GM18867 (cell line): Measurements from ENCODE around the gene VTI1A.

Source experiments
- ATAC-seq: cut with Tn5 transposase; IDR thresholded peaks from one replicate; pipeline ENCODE4 v1.9.1; 2021; ENCODE audit warnings: mild to moderate bottlenecking, moderate library complexity; ENCODE audit not compliant: unreplicated experiment

VTI1A gene

DNA sequence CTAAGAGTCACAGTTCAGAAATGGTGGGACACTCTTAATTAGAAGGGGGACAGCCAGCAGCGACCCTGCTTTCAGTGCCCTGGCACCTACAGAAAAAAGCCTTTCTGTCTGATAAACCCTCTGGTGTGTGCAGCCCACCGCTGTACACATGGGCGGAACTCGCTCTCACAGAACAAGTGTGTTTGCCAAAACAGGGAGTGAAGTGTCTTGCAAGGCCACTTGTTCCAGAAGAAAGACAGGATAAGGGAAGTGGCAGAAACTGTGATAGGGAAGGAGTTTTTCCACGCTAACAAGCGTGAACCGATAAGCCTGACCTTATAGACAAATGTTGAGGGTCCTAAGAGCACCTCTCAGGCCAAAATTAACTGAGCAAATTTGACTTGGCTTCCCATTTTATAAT, 299.3 kb downstream of the VTI1A start:
- no peak for ATAC-seq

DNA sequence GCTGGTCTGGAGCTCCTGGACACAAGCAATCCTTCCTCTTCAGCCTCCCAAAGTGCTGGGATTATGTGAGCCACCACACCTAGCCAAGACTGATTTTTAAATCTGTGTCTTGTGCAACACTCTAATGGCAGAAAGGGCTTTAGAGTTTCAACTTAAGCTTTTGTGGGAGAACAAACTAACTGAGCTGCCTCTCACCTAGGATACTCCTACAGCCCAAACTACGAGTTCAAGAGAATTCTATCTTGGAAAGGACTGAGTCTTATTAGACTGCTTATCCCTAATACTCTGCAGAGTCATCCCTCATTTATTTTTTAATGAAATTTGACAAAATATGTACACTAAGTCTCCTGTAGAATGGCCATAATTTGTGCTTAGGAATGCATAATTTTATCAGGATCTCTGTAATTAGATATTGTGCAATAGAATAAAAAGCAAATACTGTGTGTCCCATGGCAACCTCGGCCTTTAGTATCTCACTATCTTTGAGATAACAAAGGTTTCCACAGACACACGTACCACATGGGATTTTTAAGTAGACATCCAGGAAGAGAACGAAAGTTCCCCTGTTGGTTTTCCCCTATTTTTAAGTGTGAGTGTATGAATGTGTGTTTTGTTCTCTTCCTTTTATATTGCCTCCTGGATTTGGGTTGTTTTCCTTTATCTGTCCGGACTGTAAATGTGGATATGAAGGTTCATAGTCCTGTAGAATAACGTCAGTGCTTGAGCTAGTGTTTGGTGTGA, 303.6 kb downstream of the VTI1A start:
- ATAC-seq, result no peak

DNA sequence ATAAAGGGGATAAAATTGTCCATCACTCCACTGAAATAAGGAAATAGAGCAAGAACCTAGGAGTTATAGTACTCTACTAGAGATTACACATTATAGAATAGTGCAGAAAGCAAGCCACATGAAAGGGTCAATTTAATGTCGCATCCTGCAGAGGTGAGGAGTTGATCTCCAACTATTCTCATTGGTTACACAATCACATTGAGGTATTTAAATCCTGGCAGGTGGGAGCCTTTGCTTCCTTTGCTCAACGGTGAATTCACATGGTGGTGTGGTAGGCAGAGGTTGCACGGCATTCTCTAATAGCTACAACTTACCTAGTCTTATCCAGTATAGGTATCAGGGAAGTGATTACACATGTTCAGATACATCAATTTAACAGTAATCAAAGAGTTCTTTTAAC, 304.6 kb downstream of the VTI1A start:
- ATAC-seq, result no peak

DNA sequence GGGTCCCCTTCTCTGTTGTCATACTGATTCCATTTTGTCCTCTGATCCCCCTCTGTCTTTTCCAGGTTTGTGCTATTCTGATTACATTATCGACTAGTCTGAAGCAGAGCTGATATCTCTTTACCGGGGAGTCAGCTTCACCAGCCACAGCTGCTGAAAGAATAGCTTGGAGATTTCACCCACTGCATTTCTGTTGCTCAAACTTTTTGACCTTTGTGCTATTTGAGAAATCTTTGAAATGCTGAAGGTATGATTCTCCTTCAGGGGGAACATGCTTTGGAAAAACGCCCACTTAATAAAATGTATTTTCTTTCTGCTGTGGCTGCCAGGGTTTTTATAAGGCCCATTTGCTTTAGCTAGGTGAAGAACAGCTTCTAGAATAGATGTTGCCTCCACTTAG, 305.3 kb downstream of the VTI1A start:
- no peak for ATAC-seq

DNA sequence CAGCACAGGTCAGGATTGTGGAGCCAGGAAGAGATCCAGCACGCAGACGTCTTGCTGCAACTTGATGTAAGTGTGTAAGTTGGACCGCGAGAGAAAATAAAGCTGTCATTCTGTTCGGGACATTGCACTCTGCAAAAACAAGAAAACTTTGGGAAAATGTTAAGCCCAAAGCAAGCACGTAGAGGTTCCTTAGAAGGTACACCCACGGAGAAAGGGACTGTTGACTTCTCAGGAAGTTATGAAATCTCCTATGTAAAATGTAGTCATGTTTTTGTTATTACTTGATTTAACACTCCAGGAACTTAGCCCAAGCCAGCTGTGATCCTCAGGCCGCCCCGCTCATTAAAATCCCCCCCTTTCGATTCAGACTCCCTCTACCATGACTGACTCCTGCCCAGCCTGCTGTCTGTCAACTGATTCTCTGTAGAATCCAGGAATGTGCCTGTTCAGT, 307.0 kb downstream of the VTI1A start:
- no peak for ATAC-seq

DNA sequence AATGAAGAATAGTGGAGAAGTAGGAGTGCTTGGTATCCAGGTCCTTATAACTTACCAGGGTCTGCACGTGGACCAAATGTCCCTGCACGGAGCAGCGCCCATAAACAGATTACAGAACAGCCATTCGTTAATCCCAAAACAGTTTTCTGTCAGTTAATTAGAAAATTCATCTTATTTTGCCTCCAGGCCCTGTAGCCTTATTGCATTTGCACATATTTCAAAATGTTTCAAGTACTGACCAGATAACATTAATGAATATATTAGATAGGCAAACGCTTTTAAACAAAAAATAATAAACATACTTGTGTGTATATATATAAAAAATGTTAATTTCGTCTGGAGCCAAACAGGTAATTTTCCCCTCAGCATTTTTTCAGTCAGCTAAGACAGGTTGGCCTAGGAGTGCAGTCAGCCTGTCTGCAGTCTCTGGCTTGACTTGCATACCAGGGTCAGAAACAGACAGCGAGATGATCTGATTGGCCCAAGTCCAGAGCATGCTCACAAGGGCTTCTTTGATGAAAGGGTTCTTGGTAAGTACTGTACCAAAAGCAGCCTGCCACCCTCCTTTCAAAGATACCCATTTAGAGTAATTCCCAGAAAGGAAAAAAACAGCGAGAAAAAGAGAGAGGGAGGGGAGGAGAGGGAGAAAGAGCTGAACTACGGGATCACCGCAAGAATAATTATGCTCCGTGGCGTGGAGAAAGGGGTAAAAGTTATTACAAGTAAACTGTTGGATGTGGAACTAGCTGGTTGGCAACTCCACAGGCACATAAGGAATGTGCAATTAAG, 308.6 kb downstream of the VTI1A start:
- no peak for ATAC-seq

DNA sequence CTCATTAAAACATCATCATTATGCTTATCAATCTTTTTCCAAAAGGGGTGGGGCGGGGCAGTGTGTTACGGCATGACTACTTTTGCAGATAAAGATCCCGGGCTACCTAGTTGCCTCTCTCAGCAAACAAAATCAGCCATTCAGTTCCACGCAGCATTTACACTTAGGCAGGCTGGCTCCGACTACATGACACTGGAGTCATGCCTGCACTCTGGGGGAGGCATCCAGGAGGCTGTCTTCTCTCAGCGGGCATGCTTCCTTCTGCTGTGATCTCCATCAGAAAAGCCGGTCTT, 309.2 kb downstream of the VTI1A start:
- no peak for ATAC-seq

DNA sequence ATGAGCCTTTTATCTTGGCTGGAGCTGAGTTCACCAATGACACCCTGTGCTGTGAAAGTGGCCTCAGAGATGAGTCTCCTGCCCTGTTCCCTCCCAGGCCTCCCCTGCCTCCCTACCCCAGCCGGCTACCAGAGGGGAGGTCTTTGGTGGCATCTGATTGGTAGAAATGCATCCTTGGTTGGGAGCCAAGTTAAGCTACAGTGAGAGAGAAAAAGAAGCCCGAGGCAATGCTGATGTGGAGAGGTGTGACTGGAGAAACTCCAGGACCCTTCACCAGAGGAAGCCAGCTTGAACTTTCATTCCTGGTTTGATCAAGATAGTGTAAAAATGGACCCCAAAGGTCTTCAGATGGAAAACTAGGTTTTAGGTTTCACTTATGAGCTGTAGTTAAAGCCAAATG, 311.9 kb downstream of the VTI1A start:
- ATAC-seq, result no peak

DNA sequence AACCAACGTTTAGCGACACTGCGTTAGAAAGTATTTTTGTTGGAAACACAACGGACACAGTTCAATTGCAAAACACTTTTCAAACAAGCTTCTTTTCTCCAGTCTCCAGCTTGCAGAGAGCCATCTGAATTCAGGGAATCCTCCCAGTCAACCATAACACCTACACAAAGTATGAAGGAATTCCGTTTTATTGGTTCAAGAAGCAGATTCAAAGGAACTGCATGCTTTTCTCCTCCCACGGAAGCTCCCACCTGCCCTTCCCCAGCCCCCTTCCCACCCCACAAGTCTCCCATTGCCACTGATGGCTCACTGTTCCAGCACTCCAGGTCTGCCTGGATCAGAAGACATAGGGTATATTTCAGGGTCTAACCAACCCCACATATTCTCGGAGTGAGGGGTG, 312.5 kb downstream of the VTI1A start:
- no peak for ATAC-seq

DNA sequence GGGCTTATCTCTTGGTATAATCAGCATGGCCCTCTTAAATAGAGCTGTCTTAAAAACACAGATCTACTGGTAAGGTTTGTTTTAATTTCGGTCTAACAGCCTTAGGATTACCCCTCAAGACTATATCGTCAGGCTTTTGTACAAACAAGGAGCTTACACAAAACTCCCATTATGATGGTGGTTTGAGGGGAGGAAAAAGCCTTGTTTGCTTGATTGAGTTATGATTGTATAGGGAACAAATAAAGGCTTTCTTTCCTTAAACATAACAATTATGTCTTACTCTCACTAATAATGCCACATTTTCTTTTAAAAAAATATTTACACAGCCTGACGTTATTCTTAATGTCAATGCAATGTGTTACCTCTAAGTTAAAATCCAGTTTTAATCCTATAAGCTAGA, 314.2 kb downstream of the VTI1A start:
- ATAC-seq, result no peak

DNA sequence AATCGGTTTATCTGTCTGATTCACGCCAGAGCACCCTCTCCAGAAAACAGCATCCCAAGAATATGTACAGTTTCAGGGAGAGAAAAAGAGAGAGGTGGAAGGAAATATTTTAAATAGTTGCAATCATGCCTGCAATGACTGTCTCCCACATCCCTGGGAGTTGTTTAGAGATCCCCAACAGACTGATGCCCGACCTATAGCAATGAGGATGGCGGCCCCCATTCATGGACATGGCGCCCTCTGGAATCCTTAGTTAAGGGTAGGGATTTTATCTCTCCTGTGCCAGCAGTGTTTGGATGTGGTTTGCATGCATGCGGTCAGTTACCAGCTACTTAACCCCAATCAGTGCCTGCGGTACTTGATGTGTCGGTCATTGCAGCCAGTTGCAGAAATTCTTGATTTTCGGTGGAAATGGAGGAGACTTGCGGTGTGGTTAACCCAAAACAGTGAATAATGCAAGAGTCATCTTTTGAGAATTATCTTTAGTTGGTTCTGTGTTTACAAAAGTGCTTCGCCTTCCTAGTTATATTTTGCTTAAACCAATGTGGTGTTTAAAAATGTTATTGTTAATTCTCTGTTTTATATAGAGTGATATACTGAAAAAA, 317.0 kb downstream of the VTI1A start:
- no peak for ATAC-seq

DNA sequence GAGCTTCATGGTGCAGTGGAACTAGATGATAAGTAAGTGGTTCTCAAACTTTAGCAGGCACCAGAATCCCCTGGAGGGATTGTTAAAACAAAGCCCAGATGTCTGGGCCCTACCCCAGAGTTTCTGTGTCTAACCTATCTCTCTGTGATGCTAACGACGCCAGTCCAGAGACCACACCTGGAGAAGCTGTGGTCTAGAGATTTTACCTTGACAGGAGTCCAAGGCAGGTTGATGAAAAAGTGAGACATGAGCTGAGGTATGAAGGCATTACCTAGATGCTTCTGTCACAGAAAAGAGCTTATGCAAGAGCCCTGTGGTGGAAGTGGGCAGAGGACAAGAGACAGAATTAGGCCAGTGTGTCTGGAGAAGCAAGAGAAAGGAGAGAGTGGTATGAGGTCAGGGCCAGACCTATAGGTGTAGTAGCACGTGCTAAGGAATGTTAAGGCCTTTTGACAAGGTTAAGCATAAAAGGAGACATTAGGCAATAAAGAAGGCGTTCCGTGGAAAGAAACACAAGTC, 318.8 kb downstream of the VTI1A start:
- ATAC-seq, result no peak

DNA sequence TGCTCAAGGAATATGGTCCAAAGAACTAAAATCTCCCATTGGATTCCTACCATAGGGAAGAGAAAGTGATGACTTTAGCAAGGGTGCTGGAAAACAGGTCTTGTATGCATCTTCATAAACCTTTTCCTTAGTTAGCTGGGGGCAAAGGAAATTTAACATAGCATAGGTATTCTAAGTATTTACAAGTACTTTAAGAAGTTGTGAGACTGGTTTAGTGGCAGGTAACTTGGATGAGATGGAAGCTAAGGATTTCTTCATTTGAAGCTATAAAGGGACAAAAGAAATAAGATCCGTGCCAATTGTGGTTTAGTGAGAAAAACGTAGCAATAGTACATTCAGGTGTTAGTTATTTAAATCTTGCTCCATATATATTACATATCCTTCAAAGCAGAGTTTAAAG, 319.6 kb downstream of the VTI1A start:
- ATAC-seq, result no peak

DNA sequence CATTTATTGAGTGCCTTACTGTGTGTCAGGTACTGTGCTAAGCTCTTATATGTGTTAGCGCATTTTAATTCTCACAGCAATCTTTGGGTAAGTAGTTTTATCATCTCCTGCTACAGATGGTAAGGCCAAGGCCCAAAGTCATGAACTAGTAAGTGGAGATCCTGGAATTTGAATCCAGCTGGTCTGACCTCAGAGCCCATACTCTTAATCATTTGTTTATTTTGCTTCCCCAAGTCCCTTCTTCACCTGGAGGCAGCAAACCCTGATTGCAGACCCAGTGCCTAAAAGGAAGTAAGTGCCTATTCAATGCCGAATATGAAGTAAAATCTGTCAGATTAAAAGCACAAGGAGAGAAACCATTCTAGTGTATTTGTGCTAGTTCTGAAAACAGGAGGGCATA, 320.1 kb downstream of the VTI1A start:
- ATAC-seq, result no peak

DNA sequence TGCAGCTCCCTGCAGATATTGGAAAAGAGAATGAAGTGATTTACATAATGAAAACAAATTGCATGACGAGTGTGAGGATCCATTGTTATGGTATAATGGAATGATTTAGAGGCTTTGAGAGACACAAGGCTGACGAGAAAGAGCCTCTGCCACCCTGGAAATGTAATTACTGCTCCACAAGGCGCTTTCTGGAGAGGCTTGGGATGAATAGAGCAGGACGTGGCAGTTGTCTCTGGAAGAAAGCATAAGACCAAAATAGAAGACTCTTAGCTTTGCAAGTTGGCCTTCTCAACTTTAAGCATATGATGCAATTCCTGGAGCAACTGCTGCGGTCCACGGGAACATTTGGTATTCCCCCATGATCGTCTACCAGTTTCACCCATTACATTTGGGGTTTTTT, 321.1 kb downstream of the VTI1A start:
- no peak for ATAC-seq

DNA sequence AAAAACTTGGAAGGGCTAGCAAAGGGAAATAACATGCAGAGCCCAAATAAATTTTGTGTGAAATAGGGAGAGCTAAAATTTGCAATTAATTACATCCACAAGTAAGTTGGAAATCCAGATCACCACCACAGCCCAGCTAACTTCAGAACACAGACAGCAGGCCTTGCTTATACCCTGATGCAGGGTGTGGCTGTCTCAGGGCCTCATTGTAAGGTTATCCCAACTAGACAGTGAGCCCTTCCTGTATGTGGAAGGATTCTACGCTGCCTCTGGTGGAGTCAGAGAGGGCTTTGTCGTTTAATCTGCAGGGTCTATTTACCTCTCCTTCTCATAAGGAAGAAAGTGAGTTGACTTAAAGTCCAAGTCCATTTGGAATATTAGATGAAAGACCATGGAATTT, 322.1 kb downstream of the VTI1A start:
- ATAC-seq, result no peak

DNA sequence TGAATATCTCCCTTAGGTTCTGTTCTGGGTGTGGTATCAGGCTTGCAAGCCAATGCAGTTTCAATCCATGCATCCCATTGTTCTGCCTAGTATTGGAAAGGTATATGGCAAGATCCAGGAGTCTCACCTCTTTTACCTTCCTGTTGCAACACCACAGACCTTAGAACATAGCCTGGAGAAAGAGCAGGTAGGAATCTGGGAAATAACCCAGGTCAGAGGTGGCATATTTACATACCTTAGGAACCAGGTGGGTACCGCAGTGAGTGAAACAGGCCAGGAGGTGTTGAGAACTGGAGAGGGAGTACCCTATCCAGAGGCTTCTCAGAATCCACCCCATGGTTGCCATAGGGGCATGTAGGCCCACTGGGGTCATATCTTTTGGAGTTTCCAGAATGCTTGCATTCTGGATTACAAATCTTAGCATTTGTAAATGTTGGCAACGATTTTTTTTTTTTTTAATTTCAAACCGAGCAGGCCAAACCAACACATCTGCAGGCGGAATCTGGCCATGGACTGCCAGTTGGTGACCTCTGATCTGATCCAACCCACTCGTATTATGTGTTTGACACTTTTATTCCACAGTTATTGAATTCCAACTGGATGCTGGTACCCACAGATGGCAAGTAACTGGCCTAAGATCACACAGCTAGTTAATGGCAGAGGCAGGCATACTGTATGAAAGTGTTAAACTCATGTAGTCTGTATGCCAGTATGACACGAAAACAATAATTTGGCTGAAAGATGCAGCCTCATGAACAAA, 322.8 kb downstream of the VTI1A start:
- ATAC-seq, result no peak

DNA sequence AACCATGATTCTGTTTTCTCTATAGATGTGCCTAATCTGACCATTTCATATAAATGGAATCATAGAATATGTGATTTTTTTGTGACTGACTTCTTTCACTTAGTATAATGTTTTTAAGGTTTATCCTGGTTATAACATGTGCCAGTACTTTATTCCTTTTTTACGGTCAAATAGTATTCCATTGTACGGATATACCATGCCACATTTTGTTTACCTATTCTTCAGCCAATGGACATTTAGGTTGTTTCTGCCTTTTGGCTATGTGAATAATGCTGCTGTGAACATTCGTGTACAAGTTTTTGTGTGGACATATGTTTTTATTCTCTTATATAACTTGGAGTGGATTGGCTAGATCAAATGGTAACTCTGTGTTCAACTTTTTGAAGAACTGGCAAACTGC, 324.7 kb downstream of the VTI1A start:
- ATAC-seq, result no peak

DNA sequence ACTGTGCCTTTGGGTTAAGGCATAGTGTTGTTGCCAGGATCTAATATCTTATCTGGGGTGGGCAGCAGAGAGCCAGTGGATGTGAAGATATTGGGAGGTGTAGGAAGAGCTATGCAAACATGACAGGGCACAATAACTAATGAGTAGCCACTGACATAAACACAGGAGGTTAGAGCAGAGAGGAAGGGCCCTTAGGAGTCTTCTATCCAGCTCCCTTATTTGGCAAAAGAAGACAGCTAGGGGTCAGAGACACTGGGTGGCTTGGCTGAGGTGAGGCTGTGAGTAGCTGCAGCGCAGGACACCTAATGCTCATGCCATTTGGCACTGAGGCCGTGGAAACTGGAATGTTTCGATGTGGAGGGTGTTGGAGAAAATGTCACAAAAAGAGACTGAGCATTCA, 326.8 kb downstream of the VTI1A start:
- no peak for ATAC-seq

DNA sequence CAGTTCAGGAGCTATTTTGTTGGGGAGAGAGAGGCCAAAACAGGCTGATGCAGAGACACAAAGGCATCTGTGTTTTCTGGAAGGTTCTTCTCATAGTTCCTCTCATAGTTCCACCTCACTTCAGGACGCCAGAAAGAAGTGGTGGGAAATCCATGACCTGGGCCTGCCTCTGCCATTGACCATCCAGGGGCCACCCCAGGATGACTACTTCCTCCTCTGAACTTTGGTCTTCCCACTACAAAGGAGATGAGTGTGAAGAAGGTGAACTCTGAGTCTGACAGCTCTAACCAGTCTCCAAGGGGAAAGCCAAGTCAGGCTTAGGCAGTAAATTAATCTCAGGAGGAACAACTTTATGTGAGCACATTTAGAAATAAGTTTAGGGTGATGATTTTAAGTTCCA, 327.2 kb downstream of the VTI1A start:
- no peak for ATAC-seq

DNA sequence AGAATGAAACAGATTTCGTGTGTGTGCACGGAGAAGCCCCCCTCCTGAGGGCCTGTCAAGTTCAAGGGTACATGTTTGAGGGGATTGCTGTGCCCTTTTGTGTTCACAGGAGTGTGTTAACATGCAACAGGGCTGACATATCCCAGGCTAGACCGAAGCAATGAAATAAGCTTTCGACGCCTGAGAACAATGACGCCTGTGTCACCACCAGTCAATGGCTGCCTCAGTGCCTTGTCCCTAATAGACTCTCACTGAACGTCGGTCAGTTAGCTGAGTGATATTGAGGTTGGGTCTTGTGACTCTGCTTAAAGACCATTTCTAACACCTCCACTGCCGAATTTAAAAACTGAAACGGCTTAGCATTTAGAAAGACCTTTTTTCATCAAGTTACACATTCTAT, 327.8 kb downstream of the VTI1A start:
- ATAC-seq, result no peak
